Stimulated activated CD8-positive, alpha-beta memory T cell treated with anti-CD3 and anti-CD28 coated beads, Interleukin-15, amount 100 ng/mL, for 24 hours (primary cell): ENCODE measurements around the gene EEIG1.
"Not testable (repeated sequence)": the region's sequence is repeated elsewhere in the genome, so short reads cannot be mapped to it uniquely, and the experiment has no call there.

Experiments
- DNase-seq: peaks from one replicate; pipeline ENCODE4 v3.0.0-alpha.2; 2020; ENCODE audit warnings: low read depth

The EEIG1 gene

DNA sequence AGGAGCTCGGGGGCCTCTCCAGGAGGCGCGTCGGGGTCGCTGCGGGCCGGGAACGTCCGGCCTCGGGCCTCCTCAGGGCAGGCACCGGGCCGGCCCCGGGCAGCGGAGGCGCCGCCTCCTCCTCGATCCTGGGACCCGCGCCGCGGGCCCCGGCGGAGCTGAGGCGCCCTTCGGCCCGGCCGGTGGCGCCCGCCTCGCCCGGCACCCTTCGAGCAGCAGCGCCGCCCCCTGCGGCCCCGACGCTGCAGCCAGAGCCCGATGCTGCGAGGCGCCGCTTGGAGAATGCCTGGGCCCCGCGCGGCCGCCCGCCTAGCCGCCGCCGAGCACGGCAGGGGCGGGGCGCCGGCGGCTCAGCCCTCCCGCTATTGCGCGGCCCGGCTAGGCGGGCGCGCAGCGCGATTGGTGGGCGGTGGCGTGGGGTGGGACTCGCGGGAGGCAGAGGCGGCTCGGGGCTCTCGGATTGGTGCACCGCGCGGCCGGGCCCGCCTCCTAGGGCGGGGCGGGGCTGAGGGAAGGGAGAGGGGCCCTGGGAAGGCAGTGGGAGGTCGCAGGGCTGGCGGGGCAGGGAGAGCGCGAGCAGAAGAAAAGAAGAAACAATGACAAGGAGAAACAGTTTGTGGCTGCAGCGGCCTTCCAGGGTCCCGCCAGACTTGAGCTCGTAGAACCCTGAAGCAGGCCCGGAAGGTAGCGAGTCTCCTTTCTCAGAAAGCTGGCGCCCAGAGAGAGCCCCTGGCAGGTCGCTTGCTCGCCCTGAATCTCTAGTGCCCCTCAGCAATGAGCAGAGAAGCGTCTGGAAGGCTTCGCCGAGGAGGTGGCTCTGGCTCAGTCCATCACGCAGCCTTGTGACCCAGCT is at the start of gene EEIG1:
Gene EEIG1 (minus strand): TSS at position 284 of the 853 bp plus-strand sequence. CDS start 852 bp downstream, outside the sequence.
- DNase-seq, result peak; percentile 92

DNA sequence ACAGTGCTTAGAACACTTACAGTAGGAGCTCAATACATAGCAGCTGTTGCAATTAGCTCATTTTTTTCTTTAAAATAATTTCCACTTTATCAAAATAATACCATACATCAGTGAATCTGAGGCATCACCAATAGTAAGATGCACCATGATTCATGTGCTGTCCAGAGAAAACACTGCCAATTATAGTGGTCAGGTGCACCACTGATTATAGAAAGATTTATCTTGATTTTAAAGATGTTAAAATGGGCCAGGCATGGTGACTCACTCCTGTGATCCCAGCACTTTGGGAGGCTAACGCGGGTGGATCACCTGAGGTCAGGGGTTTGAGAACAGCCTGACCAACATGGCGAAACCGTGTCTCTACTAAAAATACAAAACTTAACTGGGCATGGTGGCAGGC is 46.9 kb upstream of the EEIG1 start:
- DNase-seq, result no peak

DNA sequence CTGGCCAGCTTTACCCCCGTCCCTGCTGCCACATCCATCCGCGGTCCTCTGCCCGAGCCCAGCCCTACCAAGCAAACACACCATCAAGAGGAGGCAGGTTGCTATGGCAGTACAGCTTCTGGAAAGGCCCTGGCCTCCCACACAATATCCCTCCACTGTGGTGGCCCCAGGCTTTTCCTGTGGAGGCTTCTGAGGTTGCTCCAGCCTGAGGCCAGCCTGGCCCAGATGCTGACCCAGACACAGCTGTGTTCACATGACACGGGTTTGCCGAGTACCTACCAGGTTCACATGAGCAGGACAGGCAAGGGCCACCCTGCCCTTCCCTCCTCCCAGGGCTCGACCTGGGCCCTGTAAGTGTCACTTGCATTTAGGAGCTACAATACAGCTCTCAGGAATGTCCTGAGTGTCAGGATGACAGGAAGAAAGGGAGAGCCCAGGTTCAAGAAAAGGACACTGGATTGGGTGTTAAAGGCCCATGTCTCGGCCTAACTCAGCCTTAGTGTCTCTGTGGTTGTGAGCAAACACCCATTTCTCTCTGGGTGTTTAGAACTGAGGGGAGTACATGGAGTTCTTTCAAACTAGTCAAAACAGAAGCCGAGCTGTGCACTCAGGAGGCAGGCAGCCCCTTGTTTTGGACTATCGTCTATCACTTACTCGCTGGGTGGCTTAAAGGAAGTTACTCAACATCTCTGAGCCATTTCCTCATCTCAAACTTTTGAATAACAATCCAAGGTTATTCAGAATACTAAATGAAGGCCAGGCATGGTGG is 46.2 kb upstream of the EEIG1 start:
- DNase-seq, result no peak

DNA sequence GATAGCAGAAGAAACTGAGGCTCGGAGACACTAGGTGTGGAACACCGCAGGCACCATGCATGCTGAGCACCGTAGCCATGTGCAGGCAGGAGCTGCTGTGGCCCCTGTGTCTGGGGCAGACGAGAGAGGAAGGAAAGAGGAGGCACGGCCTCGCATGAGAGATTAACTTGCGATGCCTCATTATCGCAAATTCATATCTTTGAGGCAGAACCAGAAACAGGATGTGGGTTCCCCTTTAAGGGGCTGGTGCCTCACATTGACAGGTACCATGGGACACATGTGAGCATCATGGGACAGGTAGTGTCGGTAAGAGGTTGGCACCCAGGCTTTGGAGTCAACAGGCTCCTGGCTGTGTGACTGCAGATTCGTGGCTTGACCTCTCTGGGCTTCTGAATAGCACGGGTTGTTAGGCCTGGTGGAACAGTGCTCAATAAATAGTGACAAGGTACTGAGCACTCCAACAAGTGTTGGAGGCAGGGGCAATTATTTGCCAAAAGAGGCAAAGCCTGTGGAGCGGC is 45.5 kb upstream of the EEIG1 start:
- DNase-seq, result no peak

DNA sequence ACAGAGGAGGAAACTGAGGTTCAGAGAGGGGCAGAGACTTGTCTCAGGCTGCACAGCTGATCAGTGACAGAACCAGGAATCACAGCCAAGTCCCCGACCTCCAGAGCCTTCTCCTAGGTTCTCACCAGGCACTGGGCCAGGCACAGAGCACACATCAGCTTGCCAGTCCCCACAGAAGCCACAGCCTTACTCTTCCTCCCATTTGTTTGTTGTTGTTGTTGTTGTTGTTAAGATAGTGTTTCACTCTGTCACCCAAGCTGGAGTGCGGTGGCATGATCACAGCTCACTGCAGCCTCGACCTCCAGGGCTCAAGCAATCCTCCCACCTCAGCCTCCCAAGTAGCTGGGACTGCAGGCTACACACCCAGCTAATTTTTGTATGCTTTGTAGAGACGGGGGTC is 44.9 kb upstream of the EEIG1 start:
- DNase-seq, result no peak

DNA sequence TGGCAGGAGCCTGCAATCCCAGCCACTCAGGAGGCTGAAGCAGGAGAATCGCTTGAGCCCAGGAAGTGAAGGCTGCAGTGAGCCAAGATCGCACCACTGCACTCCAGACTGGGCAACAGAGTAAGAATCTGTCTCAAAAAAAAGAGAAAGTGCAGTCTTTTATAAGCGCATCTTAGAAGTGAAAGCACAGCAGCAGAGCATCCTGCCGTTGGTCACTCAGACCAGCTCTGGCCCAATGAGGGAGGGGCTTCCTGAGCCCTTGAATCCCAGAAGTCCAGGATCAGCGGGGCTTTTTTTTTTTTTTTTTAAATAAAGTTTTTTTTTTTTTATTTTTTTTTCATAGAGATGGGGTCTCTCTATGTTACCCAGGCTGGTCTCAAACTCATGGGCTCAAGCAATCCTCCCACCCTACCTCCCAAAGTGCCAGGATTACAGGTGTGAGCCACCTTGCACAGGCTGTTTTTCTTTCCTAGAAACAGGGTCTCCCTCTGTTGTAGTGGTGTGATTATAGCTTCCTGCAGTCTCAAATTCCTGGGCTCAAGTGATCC is 44.0 kb upstream of the EEIG1 start:
- no peak for DNase-seq

DNA sequence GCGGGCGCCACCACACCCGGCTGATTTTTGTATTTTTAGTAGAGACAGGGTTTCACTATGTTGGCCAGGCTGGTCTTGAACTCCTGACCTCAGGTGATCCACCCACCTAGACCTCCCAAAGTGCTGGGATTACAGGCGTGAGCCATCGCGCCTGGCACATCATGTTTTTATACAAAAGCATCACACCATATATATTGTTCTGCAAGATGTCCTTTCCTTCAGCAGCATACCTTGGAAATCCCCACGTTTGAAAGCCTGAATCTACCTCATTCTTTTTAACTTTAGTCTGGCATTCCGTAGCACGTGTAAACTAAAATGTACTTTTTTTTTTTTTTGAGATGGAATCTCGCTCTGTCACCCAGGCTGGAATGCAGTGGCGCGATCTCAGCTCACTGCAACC is 42.9 kb upstream of the EEIG1 start:
- not testable (repeated sequence) for DNase-seq

DNA sequence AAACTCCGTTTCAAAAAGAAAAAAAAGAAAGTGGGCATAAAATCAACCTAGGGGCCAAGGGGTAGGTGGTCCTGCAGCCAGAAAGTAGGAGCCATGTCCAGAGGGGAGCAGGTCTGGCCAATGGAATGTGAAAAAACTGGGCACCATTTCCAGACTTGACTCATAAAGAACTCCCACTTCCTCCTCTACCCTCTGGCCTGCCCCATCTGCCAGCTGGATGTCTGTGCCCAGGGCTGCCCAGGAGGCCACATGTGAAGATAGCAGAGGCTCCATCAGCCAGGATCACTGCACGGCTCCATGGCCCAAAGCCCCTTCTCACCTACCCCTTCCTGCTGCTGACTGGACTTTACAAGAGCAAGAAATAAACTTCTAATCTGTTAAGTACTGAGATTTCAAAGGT is 42.1 kb upstream of the EEIG1 start:
- DNase-seq, result no peak

DNA sequence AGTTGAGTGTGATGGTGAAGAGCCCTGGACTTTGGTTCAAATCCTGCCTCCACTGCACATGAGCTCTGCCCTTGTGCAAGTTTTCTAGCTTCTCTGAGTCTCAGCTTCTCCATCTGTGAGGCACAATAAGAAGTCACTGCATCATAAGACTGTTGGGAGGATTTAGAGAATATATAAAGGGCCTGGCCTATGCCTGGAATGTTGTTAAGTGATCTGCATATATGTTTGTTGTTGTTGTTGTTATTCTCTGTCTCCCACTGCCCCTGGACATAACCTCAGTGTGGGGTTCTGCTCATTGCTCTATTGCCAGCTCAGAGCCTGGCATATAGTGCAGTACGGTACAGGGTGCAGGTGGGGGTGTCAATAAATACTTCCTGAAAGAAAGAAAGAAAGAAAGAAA is 40.3 kb upstream of the EEIG1 start:
- no peak for DNase-seq

DNA sequence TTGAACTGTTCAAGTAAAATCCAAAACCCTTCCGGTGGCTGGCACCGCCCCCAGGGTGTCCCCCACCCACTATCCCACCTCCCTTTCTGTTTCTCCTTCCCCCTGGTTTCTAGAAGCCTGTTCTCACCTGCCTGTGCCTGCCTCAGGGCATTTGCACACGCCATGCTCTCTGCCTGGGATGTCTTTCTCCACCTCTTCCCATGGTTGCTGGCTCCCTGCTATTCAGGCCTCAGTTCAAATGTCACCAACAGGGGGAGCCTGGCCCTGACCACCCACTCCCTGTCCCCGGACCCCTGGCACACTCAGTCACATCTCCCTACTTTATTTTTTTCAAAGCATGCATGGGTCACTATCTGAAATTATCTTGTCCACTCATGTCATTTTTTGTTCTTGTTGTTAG is 39.9 kb upstream of the EEIG1 start:
- DNase-seq, result no peak

DNA sequence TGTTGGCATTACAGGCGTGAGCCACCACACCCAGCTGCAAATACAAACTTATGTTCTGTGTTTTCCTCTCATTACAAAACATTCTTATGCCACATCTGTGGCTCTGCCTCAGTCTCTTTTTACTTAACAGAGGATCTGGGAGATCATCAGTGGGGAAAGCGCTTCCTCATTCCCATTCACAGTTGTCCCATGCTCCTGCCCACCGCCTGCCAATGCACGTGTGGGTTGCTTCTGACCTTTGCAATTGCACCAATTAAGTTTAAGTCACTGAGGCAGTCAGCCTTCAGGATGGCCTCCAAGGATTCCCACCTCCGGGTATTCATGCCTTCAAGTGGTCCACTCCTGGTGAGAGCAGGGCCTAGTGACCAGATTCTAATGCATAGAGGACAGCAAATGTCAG is 34.9 kb upstream of the EEIG1 start:
- DNase-seq, result no peak

DNA sequence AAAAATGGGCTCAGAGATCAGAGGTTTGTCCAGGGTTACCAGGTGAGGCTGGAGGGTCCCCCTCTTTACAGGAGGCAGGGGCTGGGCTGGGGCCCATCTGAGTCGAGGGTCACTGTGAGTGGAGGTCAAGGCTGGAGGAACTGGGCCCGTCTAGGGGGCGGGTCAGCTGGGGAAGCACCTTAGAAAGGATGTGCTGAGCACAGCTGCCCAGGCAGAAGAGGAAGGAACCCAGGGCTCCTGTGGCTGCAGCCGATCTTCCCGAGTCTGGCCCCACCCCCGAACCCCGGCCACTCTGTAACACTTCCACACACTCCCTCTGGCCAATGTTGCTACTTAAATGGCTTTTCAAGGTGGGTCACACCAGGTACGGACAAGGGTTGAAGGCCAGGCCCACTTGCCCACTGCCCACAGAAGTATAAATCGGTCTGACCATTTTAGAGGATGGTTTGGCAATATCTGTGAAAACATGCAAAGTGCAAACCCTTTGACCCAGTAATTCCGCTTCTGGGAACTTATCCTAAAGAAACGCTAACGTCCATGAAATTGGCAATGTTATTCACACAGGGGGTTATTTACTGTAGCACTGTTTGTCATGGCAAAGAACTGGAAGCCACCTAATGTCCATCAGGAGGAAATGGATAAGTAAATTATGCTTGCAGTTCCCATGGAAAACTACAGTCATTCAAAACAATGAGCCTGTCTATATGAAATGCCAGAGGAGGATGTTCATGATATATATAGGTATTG is 30.5 kb upstream of the EEIG1 start:
- DNase-seq, result no peak

DNA sequence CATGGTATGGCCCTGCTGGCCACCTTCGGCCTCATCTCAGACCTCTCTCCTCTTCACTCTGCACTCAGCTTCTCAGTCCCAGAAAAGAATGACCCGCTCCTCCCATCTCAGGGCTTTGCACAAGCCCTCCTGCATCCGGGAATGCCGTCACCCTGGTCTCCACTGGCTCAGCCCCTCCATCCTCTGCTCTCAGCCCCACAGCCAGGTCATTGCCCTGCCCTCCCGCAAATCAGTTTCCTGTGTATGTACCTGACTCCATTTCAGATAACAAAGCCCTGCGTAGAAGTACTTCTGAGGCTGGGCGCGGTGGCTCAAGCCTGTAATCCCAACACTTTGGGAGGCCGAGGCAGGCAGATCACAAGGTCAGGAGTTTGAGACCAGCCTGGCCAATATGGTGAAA is 28.9 kb upstream of the EEIG1 start:
- DNase-seq, result no peak

DNA sequence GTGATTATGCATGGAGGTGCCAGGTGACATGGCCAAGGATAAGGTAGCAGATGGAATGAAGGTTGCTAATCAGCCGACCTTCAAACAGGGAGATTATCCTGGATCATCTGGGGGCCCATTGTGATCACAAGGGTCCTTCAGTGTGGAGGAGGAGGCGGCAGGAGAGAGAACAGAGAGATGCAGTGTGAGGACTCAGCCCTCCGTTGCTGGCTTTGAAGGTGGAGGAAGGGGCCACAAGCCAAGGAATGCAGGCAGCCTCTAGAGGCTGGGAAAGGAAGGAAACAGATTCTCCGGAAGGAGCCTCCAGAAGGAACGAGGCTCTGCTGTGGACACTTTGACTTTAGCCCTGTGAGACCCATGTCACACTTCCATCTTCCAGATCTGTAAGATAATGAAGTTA is 27.4 kb upstream of the EEIG1 start:
- no peak for DNase-seq

DNA sequence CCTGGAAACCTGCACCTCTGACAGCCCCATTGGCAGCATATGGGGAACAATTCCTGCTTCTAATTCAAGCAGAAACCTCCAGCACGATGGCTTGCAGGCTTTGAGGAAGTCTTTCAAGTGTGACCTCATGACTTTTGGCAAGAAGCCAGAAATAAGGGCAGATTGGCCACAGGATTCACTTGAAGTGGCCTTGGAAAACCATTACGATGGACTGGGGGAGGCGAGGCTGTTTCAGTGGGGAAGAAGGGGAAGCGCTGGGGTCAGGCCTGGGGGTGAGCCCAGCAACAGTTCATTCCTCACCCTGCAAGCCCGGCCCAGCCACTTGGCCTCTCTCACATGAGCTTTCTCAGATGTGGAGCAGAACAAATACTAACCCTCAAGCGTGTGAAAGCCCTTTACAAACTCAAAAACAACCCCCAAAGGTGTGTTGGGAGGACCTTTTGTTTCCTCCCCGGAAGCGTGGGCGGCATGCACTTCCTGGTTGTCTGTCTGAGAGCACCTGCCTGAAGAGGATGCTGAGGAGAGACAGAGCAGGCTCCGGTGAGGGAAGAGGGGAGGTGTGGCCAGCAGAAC is 26.9 kb upstream of the EEIG1 start:
- peak; percentile 60 for DNase-seq

DNA sequence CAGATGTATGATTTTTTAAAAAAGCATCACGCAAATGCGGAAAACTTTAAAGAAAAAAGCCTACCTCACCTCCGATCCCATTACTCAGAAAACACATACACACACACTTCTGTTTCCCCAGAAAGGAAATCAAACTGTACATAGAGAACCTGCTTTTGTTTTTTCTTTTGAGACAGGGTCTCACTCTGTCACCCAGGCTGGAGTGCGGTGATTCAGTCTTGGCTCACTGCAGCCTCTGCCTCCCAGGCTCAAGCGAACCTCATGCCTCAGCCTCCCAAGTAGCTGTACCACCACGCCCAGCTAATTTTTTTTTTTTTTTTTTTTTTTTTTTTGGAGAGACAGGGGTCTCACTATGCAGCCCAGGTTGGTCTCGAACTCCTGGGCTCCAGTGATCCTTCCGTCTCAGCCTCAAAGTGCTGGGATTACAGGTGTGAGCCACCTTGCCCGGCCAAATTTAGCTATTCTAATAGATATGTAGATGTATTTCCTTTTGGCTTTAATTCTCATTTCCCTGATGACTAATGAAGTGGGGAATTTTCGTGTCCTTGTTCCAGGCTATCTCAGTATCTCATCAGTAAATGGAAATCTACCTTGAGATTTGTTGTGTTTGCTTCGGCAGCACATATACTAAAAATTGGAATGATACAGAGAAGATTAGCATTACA is 25.7 kb upstream of the EEIG1 start:
- DNase-seq, result no peak

DNA sequence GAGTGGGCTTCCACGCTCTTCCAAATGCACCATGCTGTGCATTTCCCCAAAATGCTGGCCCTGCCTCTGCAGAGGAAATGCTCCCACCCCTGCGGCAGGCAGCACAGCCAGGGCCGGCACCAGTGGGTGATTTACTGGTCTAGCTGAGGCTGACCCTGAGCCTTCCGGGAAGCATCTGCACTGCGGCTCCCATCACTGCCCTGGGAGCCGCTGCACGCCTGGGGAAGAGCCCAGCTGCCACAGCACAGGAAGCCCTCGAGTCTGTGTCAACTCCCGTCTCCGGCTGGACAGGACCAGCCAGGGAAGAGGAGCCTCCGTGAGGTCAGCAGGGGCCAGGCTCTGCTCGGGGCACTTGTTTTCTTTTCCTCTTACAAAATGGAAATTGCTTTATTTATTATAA is 25.1 kb upstream of the EEIG1 start:
- DNase-seq, result no peak

DNA sequence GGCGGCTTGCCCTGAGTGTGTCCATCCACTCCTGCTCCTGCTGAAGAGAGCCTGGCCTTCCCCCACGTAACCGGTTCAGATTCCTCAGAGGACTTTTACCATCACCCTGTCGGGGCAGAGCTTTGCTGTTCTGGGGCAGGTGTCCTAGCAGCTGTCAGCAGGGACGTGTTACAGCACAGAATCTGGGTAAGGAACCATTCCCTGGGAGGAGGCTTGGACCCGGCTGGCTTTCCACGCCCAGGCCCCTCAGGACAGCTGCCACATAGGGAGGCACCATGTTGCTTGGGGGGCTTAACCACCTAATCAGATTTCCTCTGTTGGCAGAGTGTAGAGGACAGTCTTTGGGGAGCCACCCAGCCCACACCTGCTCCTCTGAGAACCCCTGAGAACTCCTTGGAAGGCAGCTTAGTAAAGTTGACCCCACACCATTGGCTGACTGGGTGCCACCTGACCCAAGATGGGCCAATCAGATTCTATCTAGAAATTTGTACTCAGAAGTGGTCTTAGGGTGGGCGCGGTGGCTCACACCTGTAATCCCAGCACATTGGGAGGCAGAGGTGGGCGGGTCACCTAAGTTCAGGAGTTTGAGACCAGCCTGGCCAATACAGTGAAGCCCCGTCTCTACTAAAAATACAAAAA is 23.3 kb upstream of the EEIG1 start:
- no peak for DNase-seq

DNA sequence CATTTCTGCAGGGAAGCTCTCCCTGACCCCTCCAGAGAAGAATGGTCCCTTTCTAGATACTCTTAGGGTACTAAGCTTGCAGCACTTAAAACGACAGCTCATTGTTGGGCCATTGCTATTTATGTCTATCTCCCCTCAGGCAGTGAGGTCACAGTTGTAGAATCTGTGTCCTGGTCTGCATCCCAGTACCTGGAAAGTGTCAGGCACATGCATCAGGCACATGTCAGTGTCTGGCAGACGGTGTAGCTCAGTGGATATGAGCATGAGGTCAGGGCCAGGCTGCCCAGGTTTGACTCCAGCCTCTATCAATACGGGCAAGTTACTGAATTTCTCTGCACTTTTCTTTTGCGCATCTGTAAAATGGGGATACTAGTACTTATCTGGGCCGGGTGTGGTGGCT is 22.2 kb upstream of the EEIG1 start:
- DNase-seq, result no peak

DNA sequence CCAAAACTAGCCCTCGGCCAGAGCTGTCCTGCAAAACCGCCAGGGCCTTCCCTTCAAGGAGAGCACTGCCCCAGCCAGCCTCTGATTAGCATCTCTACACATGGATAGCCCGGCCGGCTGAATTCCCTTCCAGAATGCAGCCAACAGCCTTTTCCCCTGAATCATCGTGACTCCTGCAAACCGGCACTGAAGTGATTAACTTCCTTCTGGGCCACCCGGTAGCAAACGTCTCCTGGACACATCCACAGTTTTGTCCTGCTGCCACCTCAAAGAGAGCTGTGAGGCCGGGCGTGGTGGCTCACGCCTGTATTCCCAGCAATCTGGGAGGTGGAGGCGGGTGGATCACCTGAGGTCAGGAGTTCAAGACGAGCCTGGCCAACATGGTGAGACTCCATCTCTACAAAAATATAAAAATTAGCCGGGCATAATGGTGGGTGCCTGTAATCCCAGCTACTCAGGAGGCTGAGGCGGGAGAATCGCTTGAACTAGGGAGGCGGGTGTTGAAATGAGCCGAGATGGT is 21.1 kb upstream of the EEIG1 start:
- no peak for DNase-seq
